HG02642 (cell line): ENCODE data around the gene S100A2.
A peak's percentile ranks its signal among the peaks of the same experiment; 100 is the strongest.

Experiments
- ATAC-seq: cut with Tn5 transposase; IDR thresholded peaks from one replicate; pipeline ENCODE4 v1.9.1; 2021; ENCODE audit warnings: mild to moderate bottlenecking; ENCODE audit not compliant: unreplicated experiment, poor library complexity

S100A2 gene

GRCh38 chr1:153547560-153548551 is 17.8 kb downstream of the S100A2 start:
- ATAC-seq, result no peak

DNA sequence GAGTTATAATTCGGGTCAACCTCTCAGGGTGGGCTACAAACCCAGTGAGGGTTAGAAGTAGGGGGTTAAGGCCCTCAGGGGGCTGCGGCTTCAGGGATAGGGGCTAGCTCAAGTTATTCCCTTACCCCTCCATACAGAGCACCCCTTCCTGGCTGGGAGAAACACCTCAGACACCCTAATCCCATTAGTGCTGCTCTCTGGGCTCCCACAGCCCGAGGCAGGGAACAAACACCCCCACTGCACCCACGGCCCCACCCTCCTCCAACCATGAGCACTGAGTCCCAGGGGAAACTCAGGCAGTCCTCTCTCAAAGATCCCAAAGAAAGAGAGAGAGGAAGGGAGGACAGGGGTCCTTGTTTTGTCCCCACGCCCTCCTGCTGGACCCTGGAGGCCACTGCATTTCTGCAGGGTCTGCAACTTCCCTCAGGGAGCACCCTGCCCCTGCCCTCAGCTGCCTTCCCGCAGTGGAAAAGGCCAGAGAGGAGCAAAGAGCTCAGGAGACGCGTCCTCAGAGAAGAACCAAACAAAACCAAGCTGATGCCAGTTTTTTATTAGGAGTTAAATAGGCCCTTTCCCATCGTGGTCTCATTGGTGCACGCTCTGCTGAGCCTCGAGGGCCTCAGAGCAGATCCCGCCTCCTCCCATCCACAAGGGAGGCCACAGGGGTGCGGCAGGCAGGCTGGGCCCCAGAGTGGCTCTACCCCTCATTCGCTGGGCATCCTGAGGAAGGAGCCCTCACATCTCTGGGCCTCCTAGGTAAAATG is 18.7 kb downstream of the S100A2 start:
- ATAC-seq, result no peak

GRCh38 chr1:153546371-153546770 is 19.3 kb downstream of the S100A2 start:
- no peak for ATAC-seq

- no peak for ATAC-seq
Measured at GRCh38 chr1:153545067-153546055, 20.3 kb downstream of the S100A2 start, which contains the start of gene S100A4. S100A4 (minus strand) TSS chr1:153545806; CDS start chr1:153544794, 1,012 bp downstream.

DNA sequence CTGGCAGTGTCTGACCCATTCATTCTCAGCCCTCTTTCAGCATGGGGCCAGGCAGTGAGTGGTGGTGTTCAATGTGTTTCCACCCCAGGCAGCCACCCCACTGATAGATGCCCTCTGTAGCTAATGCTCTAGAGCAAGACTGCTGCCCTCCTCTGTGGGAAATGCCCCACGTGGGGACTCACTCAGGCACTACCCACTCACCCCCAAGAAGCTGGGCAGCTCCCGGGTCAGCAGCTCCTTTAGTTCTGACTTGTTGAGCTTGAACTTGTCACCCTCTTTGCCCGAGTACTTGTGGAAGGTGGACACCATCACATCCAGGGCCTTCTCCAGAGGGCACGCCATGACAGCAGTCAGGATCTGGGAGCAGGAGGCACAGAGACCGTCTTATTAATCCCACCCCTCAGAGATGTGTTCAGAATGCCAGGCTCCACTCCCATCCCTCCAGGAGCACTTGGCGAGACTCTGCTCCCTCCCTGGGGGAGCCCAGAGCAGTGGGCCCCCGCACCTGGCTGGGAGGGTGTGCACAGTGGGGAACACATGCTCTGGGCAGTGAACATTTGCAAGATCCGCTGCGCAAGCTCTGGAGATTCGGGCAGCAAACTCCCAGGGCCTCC is 21.1 kb downstream of the S100A2 start:
- no peak for ATAC-seq

DNA sequence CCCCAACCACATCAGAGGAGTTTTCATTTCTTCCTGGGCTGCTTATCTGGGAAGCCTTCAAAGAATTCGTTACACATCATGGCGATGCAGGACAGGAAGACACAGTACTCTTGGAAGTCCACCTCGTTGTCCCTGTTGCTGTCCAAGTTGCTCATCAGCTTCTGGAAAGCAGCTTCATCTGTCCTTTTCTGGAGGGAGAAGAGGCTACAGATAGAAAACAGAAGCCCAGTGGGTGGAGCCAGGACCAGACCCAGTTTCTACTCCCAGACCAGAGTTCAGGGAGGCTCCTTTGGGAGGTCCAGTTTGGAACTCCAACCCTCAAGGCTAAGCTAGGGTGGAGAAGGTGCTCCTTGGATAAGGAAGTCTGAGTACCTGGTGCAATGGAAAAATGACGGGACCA is 21.9 kb downstream of the S100A2 start:
- ATAC-seq, result no peak

DNA sequence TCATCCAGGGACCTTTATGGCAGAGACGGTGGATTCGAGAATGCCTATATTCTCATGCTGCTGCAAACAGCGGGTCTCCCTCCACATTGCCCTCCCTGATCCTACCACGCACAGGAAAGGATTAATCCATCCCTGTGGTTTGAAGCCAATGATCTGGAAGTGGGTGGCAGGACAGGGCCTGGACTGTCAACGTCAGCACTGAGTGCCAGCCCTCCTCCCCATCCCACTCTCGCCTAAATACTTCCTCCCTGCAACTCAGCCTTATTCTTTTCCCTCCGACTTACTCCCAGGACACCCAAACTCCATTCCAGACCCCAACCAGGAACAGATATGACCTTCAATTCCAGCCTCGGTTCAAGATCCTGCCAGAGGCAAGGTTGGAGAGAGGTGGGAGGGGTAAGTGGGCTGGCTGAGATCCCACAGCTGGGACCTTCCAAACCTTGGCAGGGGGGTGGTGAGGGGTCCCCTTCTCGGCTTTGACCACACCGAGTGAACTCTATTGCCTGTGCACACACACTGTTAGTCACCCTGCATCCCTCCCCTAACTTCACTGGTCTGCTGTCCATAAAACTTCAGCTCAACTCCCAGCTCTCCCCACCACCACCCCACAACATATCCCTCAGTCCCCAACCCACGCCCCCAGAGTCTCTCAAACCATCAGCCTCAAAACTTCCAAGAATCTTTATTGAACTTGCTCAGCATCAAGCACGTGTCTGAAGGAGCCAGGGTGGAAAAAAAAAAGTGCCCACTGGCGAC is 22.5 kb downstream of the S100A2 start:
- ATAC-seq, result no peak

DNA sequence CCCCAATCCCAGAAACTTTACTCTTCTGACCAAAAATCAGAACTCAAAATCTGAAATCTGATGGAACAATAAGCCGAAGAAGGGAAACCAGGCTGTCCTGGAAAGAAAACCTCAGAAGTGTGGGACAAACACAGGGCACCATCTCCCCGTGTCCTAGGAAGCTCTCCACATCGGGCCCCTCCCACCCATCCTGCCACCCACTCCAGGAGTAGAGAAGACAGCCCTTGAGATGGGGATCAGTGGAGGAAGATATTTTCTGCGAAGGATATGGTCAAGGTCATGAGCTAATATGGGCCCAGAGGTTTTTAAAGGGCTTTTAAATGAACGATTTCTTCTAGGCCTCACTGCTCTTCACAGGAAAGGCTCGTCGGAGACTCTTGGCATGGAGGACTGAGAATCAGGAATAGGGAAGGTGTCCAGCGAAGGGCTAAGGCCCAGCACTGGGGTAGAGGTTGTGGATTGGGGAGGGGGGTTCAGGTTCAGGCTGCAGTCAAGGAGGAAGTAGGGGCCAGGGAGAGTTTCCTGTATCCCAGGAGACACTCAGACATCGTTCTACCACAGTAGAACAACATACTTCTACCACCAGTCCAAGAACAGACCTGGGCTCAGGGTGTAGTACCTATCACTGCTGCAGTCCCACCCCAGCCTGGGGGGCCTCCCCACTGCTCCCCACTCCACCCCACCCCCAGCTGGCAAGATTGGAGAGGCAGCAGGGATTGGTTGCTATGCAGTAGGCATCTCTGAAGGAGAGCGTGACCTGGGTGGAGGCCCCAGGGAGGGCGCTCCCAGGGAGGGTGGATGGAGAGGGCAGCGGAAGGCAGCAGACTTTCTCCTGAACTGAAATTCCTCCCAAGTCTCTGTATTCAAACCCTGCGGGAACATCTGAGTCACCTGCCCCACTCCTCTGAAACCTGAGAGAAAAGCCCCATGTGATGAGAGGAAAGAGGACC is 23.7 kb downstream of the S100A2 start:
- ATAC-seq, result no peak

DNA sequence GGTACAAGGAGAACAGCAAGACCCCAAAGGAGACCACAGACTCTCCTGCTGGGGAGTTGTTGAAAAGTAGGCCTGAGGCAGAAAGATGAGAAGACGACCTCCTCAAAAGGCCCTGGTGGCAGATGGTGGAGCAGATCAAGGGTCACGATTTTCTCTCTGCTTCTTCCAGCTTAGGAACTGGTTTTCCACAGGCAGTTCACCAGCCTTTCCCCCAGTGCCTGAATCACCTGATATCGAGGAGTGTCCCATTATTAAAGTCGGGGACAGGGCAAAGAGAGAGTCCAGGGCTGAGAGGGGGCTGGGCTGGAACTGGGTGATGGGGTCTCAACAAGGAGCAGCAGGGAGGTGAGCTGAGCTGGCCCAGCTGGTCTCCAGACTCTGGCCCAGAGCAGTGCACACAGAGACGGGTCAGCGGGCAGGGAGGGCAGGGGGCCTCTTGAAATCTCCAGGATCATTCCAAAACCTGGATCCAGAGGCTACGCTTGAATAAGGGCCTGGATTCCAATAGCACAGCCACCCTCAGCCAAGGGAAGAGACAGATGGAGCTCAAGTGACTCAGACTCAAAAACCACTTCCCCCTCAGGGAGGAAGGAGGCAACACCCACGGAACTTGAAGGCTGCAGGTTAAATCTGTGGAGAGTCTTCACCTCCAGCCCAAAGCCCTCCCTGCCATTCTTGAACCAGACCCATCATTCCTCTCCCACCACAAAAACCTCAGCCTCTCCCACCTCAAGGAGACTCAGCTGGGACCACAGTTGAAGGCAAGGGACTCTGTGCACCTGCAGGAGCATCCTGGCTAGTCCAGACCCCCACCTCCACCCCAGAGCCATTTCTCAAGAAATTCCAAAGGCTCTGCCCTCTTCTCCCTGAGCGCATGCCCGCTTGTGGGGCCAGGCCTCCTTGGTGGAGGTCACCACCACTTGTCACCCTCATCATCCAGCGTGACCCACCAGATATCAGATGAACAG is 25.0 kb downstream of the S100A2 start, which contains the start of gene S100A5:
S100A5 (minus strand) TSS at position 541 of the 968 bp plus-strand sequence. CDS start 743 bp downstream, outside the sequence.
- ATAC-seq, result no peak

DNA sequence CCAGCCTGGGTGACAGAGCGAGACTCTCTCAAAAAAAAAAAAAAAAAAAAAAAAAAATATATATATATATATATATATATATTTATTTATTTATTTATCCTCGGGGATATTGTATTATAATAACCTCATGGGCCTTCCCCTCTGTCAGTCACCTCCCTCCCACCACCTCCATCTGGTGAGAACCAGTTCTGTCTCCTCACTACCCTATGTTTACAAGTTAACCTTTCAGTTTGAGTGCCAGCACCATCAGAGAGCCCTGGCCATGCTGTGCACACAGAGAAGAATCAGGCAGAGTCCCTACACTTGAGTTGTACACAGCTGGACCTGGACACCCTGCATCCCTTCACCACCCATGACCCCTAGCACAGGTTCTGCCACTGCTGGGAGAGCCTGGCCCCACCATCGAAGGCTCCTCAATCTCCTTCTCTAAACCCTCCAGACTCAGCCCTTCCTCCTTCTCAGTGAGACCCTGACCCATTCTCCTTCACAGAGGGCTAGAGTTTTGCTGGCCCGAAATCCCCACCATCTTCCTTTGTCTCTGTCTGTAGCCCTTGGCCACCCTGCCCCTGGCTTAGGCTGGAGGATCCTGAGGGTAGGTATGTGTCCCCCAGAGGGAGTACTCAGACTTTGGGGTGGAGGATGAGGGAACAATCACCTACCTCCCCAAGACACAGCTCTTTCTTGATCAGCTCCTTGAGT is 26.1 kb downstream of the S100A2 start:
- no peak for ATAC-seq

GRCh38 chr1:153538315-153538821 is 27.3 kb downstream of the S100A2 start:
- no peak for ATAC-seq

DNA sequence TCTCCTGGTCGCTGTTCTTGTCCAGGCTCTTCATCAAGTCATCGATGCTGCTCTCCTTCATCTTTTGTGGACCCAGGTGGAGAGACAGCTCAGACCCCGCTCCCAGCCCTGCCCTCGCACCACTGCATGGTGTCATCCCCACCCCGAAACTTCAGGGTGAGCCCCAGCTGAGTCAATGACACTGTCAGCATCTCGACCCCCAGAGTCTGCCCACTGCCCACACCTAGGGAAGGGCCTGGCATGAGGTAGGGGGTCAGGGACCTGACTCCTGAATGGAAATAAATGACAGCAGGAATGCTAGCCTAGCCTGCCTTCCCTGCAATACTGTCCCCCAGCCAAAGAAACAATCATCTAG is 28.3 kb downstream of the S100A2 start:
- no peak for ATAC-seq

DNA sequence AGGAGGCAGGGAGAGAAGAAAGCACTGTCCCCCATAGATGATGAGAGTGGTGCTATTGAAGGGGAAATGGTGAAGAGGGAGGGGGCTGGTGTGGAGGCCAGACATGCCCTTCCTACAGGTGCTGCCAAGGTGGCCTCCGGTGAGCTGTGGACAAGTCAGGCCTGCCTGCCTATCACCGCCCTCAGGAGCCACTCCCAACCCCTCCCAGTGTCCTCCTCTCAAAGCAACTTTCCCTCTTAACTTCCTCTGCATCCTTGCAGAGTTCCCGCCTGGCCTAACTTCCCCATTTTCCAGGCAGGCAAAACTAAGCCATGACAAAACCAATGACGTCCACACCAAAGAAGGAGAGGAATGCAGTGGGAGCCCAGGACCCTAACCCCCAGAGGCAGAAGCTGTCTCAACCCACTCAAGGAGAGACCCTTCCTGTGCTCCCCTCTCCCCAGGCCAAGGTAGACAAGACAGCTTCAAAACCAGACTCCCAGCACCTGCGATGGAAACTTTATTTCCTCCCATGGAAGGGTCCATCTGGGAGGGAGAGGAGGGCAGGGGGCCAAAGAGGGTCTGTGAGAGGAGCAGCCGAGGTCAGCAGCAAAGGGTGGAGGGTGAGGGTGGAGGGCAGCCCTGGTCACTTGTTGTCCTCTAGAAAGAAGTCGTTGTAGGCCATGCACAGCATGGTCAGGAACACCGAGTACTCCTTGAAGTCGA is 28.8 kb downstream of the S100A2 start:
- no peak for ATAC-seq

- ATAC-seq, result peak; percentile 45
Measured at GRCh38 chr1:153536012-153536670, 29.5 kb downstream of the S100A2 start.
